Muscle of leg (tissue), 11 donors: Measurements from ENCODE around the gene YIF1B. TPM values are rescaled to one million over a fixed set of nuclear protein-coding genes. Genes with fewer than 3 reads are reported as not detected.

Experiments used
- DNase-seq: peaks from one replicate; pipeline ENCODE4 v3.0.0; 2013
- H3K27ac ChIP-seq: one replicate; pipeline ENCODE4 v1.5.1; 2013; ENCODE audit warnings: mild to moderate bottlenecking, low read length, control low read depth
- H3K27me3 ChIP-seq: one replicate; pipeline ENCODE4 v1.6.1; 2013; ENCODE audit warnings: low read length; ENCODE audit not compliant: control insufficient read depth, insufficient read depth
- H3K36me3 ChIP-seq: one replicate; pipeline ENCODE4 v1.6.1; 2013; ENCODE audit warnings: low read length; ENCODE audit not compliant: control insufficient read depth, insufficient read depth
- H3K4me1 ChIP-seq: one replicate; pipeline ENCODE4 v1.6.1; 2013; ENCODE audit warnings: low read length; ENCODE audit not compliant: control insufficient read depth, insufficient read depth
- H3K4me3 ChIP-seq: one replicate; pipeline ENCODE4 v1.5.1; 2013; ENCODE audit warnings: low read length, control low read depth
- H3K9me3 ChIP-seq: replicated peaks from 2 replicates; pipeline ENCODE4 v1.6.1; 2013; ENCODE audit warnings: low read depth, low read length; ENCODE audit not compliant: control insufficient read depth
- whole genome bisulfite sequencing: methylation state at CpG from one replicate; pipeline ENCODE4 v1.1.5; 2013; ENCODE audit warnings: missing lambda C conversion rate; ENCODE audit not compliant: insufficient coverage; 5-methylcytosine and 5-hydroxymethylcytosine counted together
- polyA plus RNA-seq, 8 donors: library from polyadenylated mRNA; unstranded; fragments of 120-200 nt; gene quantifications; one replicate each; pipeline versions ENCODE4 v1.2.1 to v1.2.3, GENCODE V29; 2013; ENCODE audit warnings: inconsistent platforms in 1 of 8, low replicate concordance in 1 of 8; ENCODE audit not compliant: insufficient read length in 8 of 8, insufficient read depth in 1 of 8
- total RNA-seq: library from RNA; stranded (reverse); fragments of 120-200 nt; gene quantifications from one replicate; pipeline ENCODE4 v1.2.4, GENCODE V29; 2013

YIF1B gene
- total and polyA plus RNA-seq, 9 donors: 25.9 to 32.5 (median 29.8) TPM

DNA sequence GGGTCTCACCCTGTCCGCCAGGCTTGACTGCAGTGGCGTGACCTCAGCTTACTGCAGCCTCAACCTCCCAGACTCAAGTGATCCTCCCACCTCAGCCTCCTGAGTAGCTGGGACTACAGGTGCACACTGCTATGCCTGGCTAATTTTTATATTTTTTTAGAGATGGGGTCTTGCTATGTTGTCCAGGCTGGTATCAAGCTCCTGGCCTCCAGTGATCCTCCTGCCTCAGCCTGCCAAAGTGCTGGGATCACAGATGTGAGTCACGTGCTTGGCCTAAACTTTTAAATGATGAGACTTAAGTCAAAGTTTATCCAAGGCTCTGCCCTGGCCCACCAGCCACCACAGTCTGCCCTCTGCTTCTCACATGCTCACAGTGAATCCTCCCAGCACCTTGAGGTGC lies 9.5 kb downstream of the YIF1B start:
- Histone ChIP-seq H3K27ac (no peak overlapping the region), H3K9me3 (no peaks in the 10 kb centered on the region), H3K36me3 (peaks cover 29% of the 10 kb centered on the region), H3K27me3 (no peaks in the 10 kb centered on the region), H3K4me3 (no peak overlapping the region), H3K4me1 (no peaks in the 10 kb centered on the region)
- WGBS: 33% methylated on average over 1 of the region's 3 CpGs
- no peak for DNase-seq

- no peak overlapping the region for H3K27ac ChIP-seq
- 37% methylated on average over 24 of the region's 29 CpGs for WGBS
- H3K4me1 ChIP-seq: no peaks in the 10 kb centered on the region
- no peaks in the 10 kb centered on the region for H3K27me3 ChIP-seq
- no peak overlapping the region for H3K4me3 ChIP-seq
- H3K9me3 ChIP-seq: no peaks in the 10 kb centered on the region
- peak; percentile 43 for DNase-seq
- peaks cover 29% of the 10 kb centered on the region for H3K36me3 ChIP-seq
Measured at GRCh38 chr19:38304866-38305429, 10.8 kb downstream of the YIF1B start.

- Histone ChIP-seq H3K4me1 (no peaks in the 10 kb centered on the region), H3K36me3 (peaks cover 29% of the 10 kb centered on the region), H3K27ac (no peak overlapping the region), H3K4me3 (no peak overlapping the region), H3K27me3 (no peaks in the 10 kb centered on the region), H3K9me3 (no peaks in the 10 kb centered on the region)
- 54% methylated on average over 17 of the region's 27 CpGs for WGBS
- DNase-seq: no peak
Measured at GRCh38 chr19:38304352-38304865, 11.3 kb downstream of the YIF1B start.

DNA sequence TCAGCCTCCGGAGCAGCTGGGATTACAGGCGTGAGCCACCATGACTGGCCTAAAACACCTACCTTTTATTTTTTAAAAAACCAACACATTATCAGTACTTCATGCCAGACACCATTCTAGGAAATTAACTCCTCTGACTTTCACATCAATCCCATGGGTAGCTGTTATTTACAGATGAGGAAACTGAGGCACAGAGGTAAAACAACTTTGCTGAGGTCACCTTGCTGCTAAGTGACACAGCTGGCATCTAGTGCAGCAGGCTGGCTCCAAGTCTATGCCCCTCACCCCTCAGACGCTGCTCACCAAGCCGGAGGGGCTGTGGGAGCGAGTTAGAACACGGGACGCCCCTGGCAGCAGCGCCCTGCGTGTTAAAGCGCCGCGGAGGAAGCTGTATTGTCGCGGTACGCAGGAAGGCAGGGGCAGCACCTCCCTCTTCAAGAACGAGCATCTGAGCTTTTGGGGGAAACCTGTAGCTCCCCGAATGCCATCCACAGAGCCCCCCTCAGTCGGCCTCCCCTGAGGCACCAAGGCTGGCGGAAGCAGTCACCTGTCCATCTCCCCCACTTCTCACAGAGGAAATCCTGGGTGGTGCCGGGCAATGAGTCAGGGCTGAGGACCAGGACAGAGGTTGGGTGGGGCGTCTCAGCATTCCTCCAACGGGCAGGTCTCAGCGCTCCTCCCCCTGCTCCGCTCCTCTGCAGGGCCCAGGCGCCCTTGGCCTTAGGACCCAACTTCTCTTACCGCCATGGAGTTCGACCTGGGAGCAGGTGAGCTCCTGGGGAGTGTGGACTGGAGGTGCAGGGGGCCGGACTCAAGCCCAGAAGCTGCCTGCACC lies 12.0 kb downstream of the YIF1B start, which contains the start of gene C19orf33:
Gene C19orf33 (plus strand): TSS at position 735 of the 835 bp plus-strand sequence. CDS start 11 bp downstream, at position 746.
- WGBS: 66% methylated on average over 17 of the region's 28 CpGs
- no peak for DNase-seq
- Histone ChIP-seq H3K27ac (no peak within 1 kb of the TSS), H3K36me3 (peaks cover 25% of the 10 kb centered on the region), H3K9me3 (no peaks in the 10 kb centered on the region), H3K27me3 (no peaks in the 10 kb centered on the region), H3K4me3 (no peak within 1 kb of the TSS), H3K4me1 (no peaks in the 10 kb centered on the region)

GRCh38 chr19:38298821-38299680 lies 16.7 kb downstream of the YIF1B start:
- H3K36me3 ChIP-seq: no peaks in the 10 kb centered on the region
- H3K9me3 ChIP-seq: no peaks in the 10 kb centered on the region
- no peak overlapping the region for H3K4me3 ChIP-seq
- no peak for DNase-seq
- H3K27ac ChIP-seq: no peak overlapping the region
- H3K4me1 ChIP-seq: no peaks in the 10 kb centered on the region
- no peaks in the 10 kb centered on the region for H3K27me3 ChIP-seq
- 35% methylated on average over 9 of the region's 11 CpGs for WGBS

DNA sequence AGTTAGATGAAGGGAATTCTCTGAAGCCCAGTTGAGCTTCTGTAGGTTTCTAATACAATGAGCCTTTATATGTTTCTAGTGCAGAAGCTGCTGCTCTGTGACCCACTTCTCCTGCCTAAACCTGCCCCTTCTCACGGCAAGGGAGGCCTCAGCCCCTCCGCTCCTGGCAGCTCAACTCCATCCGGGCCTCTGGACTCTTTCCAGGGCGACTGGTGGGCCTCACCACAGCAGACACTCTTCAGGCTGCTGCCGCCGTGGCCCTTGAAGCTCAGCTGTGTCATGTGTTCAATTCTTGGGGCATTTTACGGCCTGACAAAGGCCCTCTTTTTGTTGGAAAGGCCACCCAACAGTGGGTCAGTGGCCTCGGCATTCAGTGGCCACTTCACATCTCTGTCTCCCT lies 21.7 kb downstream of the YIF1B start:
- WGBS: 65% methylated on average over 7 of the region's 8 CpGs
- no peak for DNase-seq
- no peaks in the 10 kb centered on the region for H3K36me3 ChIP-seq
- H3K9me3 ChIP-seq: no peaks in the 10 kb centered on the region
- peaks cover 15% of the 10 kb centered on the region for H3K4me1 ChIP-seq
- H3K27me3 ChIP-seq: no peaks in the 10 kb centered on the region
- no peak overlapping the region for H3K27ac ChIP-seq
- no peak overlapping the region for H3K4me3 ChIP-seq

DNA sequence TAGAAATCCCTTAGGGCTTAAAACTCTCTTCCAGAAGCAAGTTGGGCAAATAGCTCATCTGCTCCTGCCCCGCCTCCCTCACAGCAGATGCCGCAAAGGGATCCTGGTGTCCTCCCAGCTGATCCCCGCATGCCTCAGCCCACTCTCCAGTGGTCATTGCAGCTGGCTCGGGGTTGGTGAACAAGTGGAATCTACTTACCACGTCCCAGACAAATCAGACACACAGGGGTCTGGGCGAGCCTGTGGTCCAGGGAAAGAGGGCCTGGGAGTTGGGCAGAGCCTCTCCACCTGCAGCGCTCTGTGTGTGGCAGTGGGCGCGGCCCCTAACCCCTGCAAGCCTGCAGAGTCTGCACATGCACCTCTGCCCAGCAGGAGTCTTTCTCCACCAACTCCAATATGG lies 22.5 kb downstream of the YIF1B start:
- WGBS: 62% methylated on average over 3 of the region's 9 CpGs

DNA sequence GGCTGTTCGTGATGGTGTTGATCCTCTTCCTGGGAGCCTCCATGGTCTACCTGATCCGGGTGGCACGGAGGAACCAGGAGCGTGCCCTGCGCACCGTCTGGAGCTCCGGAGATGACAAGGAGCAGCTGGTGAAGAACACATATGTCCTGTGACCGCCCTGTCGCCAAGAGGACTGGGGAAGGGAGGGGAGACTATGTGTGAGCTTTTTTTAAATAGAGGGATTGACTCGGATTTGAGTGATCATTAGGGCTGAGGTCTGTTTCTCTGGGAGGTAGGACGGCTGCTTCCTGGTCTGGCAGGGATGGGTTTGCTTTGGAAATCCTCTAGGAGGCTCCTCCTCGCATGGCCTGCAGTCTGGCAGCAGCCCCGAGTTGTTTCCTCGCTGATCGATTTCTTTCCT lies 23.9 kb downstream of the YIF1B start:
- H3K4me1 ChIP-seq: peaks cover 24% of the 10 kb centered on the region
- H3K27ac ChIP-seq: no peak overlapping the region
- DNase-seq: no peak
- no peaks in the 10 kb centered on the region for H3K36me3 ChIP-seq
- no peak overlapping the region for H3K4me3 ChIP-seq
- no peaks in the 10 kb centered on the region for H3K27me3 ChIP-seq
- 73% methylated on average over 10 of the region's 15 CpGs for WGBS
- no peaks in the 10 kb centered on the region for H3K9me3 ChIP-seq

More for the DNA sequence above, 22.5 kb downstream of the YIF1B start:
- Histone ChIP-seq H3K9me3 (no peaks in the 10 kb centered on the region), H3K27me3 (no peaks in the 10 kb centered on the region), H3K4me1 (peaks cover 22% of the 10 kb centered on the region), H3K4me3 (no peak overlapping the region), H3K36me3 (no peaks in the 10 kb centered on the region), H3K27ac (no peak overlapping the region)
- no peak for DNase-seq

- Histone ChIP-seq H3K27me3 (no peaks in the 10 kb centered on the region), H3K4me3 (no peak overlapping the region), H3K4me1 (peaks cover 24% of the 10 kb centered on the region), H3K36me3 (no peaks in the 10 kb centered on the region), H3K9me3 (no peaks in the 10 kb centered on the region), H3K27ac (peak overlapping the region; percentile 7)
- DNase-seq: peak; percentile 74
- 55% methylated on average over 13 of the region's 13 CpGs for WGBS
Measured at GRCh38 chr19:38290631-38291147, 25.1 kb downstream of the YIF1B start.
